Measurements from ENCODE around the gene SLC2A3. TPM values are rescaled to one million over a fixed set of nuclear protein-coding genes. Genes with fewer than 3 reads are reported as not detected.
"Not testable (repeated sequence)": the region's sequence is repeated elsewhere in the genome, so short reads cannot be mapped to it uniquely, and the experiment has no call there.

Gene SLC2A3
- polyA plus RNA-seq, 6 donors from 2014 or later: 86.8 to 234 (median 144) TPM

GRCh38 chr12:7940906-7941305 lies 4.9 kb upstream of the SLC2A3 start:
- Mint-ChIP-seq H3K4me1 (peaks cover 4 to 8% (median 6%) of the 10 kb centered on the region in 3 donors), H3K27me3 (no peaks in the 10 kb centered on the region), H3K9me3 (no peaks in the 10 kb centered on the region), H3K4me3 (no peak overlapping the region), H3K27ac (peak overlapping the region in 2 of 6 donors; percentile 43 to 74), H3K36me3 (no peaks in the 10 kb centered on the region)
- DNase-seq (no peak), ATAC-seq (ENCODE audit: low read depth in 2 of 2) (no peak)

- Mint-ChIP-seq H3K9me3 (no peaks in the 10 kb centered on the region), H3K27ac (peak overlapping the region in 4 of 6 donors; percentile 2 to 90 (median 56)), H3K4me3 (peak overlapping the region in 1 of 8 donors; percentile 70), H3K4me1 (peaks cover 4 to 8% (median 6%) of the 10 kb centered on the region in 3 donors), H3K27me3 (no peaks in the 10 kb centered on the region), H3K36me3 (no peaks in the 10 kb centered on the region)
- DNase-seq (no peak), ATAC-seq (ENCODE audit: low read depth in 2 of 2) (no peak)
Observed at GRCh38 chr12:7937833-7938506, 2.0 kb upstream of the SLC2A3 start.

- no peak for DNase-seq
- no peaks in the 10 kb centered on the region for H3K9me3 Mint-ChIP-seq
- no peak for ATAC-seq (ENCODE audit: low read depth in 2 of 2)
- no peak overlapping the region for H3K27ac Mint-ChIP-seq
- H3K36me3 Mint-ChIP-seq: peaks cover 12 to 15% of the 10 kb centered on the region in 2 donors
- H3K4me1 Mint-ChIP-seq: peaks cover 8 to 17% (median 17%) of the 10 kb centered on the region in 3 donors
- H3K4me3 Mint-ChIP-seq: no peak overlapping the region
- H3K27me3 Mint-ChIP-seq: no peaks in the 10 kb centered on the region
Observed at GRCh38 chr12:7934889-7935492, 996 bp downstream of the SLC2A3 start.

GRCh38 chr12:7934091-7934888 lies 1.7 kb downstream of the SLC2A3 start:
- Mint-ChIP-seq H3K4me1 (peaks cover 8 to 19% (median 17%) of the 10 kb centered on the region in 3 donors), H3K36me3 (peaks cover 12 to 15% of the 10 kb centered on the region in 2 donors), H3K9me3 (no peaks in the 10 kb centered on the region), H3K27ac (no peak overlapping the region), H3K4me3 (no peak overlapping the region), H3K27me3 (no peaks in the 10 kb centered on the region)
- ATAC-seq (ENCODE audit: low read depth in 2 of 2) (no peak), DNase-seq (no peak)

GRCh38 chr12:7933255-7933726 lies 2.7 kb downstream of the SLC2A3 start:
- H3K27ac Mint-ChIP-seq: no peak overlapping the region
- H3K36me3 Mint-ChIP-seq: peaks cover 12 to 15% of the 10 kb centered on the region in 2 donors
- peak; percentile 87 for DNase-seq
- H3K4me1 Mint-ChIP-seq: peaks cover 8 to 23% (median 18%) of the 10 kb centered on the region in 3 donors
- no peaks in the 10 kb centered on the region for H3K27me3 Mint-ChIP-seq
- H3K4me3 Mint-ChIP-seq: no peak overlapping the region
- no peaks in the 10 kb centered on the region for H3K9me3 Mint-ChIP-seq
- ATAC-seq (ENCODE audit: low read depth in 2 of 2): peak; percentile 83 to 86

- not testable (repeated sequence) for H3K4me3 Mint-ChIP-seq; H3K27ac Mint-ChIP-seq; DNase-seq; ATAC-seq (ENCODE audit: low read depth in 2 of 2); H3K27me3 Mint-ChIP-seq; H3K9me3 Mint-ChIP-seq
- H3K4me1 Mint-ChIP-seq: peaks cover 5 to 19% (median 15%) of the 10 kb centered on the region in 3 donors
- H3K36me3 Mint-ChIP-seq: peaks cover 13 to 15% of the 10 kb centered on the region in 2 donors
Observed at GRCh38 chr12:7932599-7933240, 3.3 kb downstream of the SLC2A3 start.

- Mint-ChIP-seq H3K36me3 (peaks cover 32% of the 10 kb centered on the region in 2 donors), H3K27me3 (no peaks in the 10 kb centered on the region), H3K9me3 (no peaks in the 10 kb centered on the region), H3K4me1 (peaks cover 10 to 35% (median 18%) of the 10 kb centered on the region in 3 donors), H3K4me3 (peak overlapping the region in 1 of 8 donors; percentile 32), H3K27ac (peak overlapping the region in 2 of 6 donors; percentile 57 to 63)
- no peak for ATAC-seq (ENCODE audit: low read depth in 2 of 2)
- no peak for DNase-seq
Observed at GRCh38 chr12:7929083-7929792, 6.7 kb downstream of the SLC2A3 start.

GRCh38 chr12:7927470-7927869 lies 8.5 kb downstream of the SLC2A3 start:
- Mint-ChIP-seq H3K27ac (no peak overlapping the region), H3K9me3 (no peaks in the 10 kb centered on the region), H3K36me3 (peaks cover 32 to 36% of the 10 kb centered on the region in 2 donors), H3K4me1 (peaks cover 10 to 35% (median 18%) of the 10 kb centered on the region in 3 donors), H3K4me3 (peak overlapping the region in 2 of 8 donors; percentile 12 to 22), H3K27me3 (no peaks in the 10 kb centered on the region)
- ATAC-seq (ENCODE audit: low read depth in 2 of 2) (no peak), DNase-seq (no peak)

- Mint-ChIP-seq H3K4me1 (peaks cover 10 to 32% (median 14%) of the 10 kb centered on the region in 3 donors), H3K27ac (peak overlapping the region in 3 of 6 donors; percentile 21 to 68 (median 62)), H3K36me3 (peaks cover 28 to 38% of the 10 kb centered on the region in 2 donors)
- H3K4me3 Mint-ChIP-seq; ATAC-seq (ENCODE audit: low read depth in 2 of 2); DNase-seq; H3K27me3 Mint-ChIP-seq; H3K9me3 Mint-ChIP-seq: not testable (repeated sequence)
Observed at GRCh38 chr12:7926068-7926666, 9.8 kb downstream of the SLC2A3 start.

- peaks cover 6 to 33% (median 13%) of the 10 kb centered on the region in 3 donors for H3K4me1 Mint-ChIP-seq
- ATAC-seq (ENCODE audit: low read depth in 2 of 2) (no peak), DNase-seq (no peak)
- H3K4me3 Mint-ChIP-seq: no peak overlapping the region
- peak overlapping the region in 1 of 6 donors; percentile 4 for H3K27ac Mint-ChIP-seq
- peaks cover 31 to 37% of the 10 kb centered on the region in 2 donors for H3K36me3 Mint-ChIP-seq
- H3K9me3 Mint-ChIP-seq: no peaks in the 10 kb centered on the region
- H3K27me3 Mint-ChIP-seq: no peaks in the 10 kb centered on the region
Observed at GRCh38 chr12:7923241-7924236, 12.4 kb downstream of the SLC2A3 start.

GRCh38 chr12:7921181-7921580 lies 14.8 kb downstream of the SLC2A3 start:
- peaks cover 6 to 30% (median 13%) of the 10 kb centered on the region in 3 donors for H3K4me1 Mint-ChIP-seq
- DNase-seq, H3K27me3 Mint-ChIP-seq, H3K9me3 Mint-ChIP-seq: not testable (repeated sequence)
- peak; percentile 7 to 10 for ATAC-seq (ENCODE audit: low read depth in 2 of 2)
- H3K27ac Mint-ChIP-seq: peak overlapping the region in 4 of 6 donors; percentile 59 to 95 (median 78)
- peaks cover 28 to 40% of the 10 kb centered on the region in 2 donors for H3K36me3 Mint-ChIP-seq
- peak overlapping the region in 1 of 8 donors; percentile 33 for H3K4me3 Mint-ChIP-seq
